ENCODE data around the gene HCN1.

HCN1 gene

GRCh38 chr5:45623832-45624231 is 72.3 kb downstream of the HCN1 start:
- no peak overlapping the region for H3K4me3 ChIP-seq (ENCODE audit: control insufficient read depth in 1 of 7, extremely low read depth in 1 of 7, insufficient read depth in 4 of 7, low read depth in 2 of 7, low read length in 6 of 7)
- POLR2A ChIA-PET = no interaction called here
- H3K27me3 ChIP-seq (replicated peaks in 2 of 5; ENCODE audit: control insufficient read depth in 4 of 5, insufficient read depth in 5 of 5, low read length in 4 of 5) = no peaks in the 10 kb centered on the region
- no peaks in the 10 kb centered on the region for H3K36me3 ChIP-seq (ENCODE audit: control insufficient read depth in 4 of 4, insufficient read depth in 4 of 4, low read length in 3 of 4)
- DNase-seq = no peak
- CTCF ChIA-PET = no interaction called here
- no peaks in the 10 kb centered on the region for H3K9me3 ChIP-seq (ENCODE audit: control extremely low read depth in 1 of 5, control insufficient read depth in 4 of 5, insufficient read depth in 2 of 5, low read depth in 1 of 5, low read length in 4 of 5)
- no peak overlapping the region for H3K27ac ChIP-seq (ENCODE audit: insufficient read depth in 1 of 2, low read depth in 1 of 2, low read length in 2 of 2, poor library complexity in 1 of 2, severe bottlenecking in 2 of 2)
- WGBS (ENCODE audit: insufficient coverage) = 85% methylated on average over 1 of the region's 1 CpG
- H3K4me1 ChIP-seq (ENCODE audit: control extremely low read depth in 1 of 4, control insufficient read depth in 4 of 4, insufficient read depth in 4 of 4, low read length in 3 of 4) = no peaks in the 10 kb centered on the region

DNA sequence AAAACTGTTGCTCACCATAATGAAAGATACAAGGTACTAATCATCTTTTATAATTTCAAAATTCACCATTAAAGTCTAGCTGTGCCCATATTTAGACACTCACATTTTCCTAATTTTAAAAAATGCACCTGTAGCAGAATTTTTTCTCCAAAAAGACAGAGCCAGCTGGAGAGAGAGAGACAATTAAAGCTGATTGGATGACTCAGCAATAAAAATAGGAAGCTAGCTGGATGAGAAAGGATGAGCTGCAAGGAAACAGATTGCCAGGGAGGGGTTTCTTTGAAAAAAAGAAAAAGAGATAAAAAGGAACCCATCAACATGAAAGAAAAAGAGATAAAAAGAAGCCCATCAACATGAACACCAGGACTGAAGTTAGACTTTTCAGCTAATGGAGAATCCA is 73.8 kb downstream of the HCN1 start:
- Histone ChIP-seq H3K4me1 (ENCODE audit: control extremely low read depth in 1 of 4, control insufficient read depth in 4 of 4, insufficient read depth in 4 of 4, low read length in 3 of 4) (no peaks in the 10 kb centered on the region), H3K36me3 (ENCODE audit: control insufficient read depth in 4 of 4, insufficient read depth in 4 of 4, low read length in 3 of 4) (no peaks in the 10 kb centered on the region), H3K9me3 (ENCODE audit: control extremely low read depth in 1 of 5, control insufficient read depth in 4 of 5, insufficient read depth in 2 of 5, low read depth in 1 of 5, low read length in 4 of 5) (no peaks in the 10 kb centered on the region), H3K4me3 (ENCODE audit: control insufficient read depth in 1 of 7, extremely low read depth in 1 of 7, insufficient read depth in 4 of 7, low read depth in 2 of 7, low read length in 6 of 7) (no peak overlapping the region), H3K27ac (ENCODE audit: insufficient read depth in 1 of 2, low read depth in 1 of 2, low read length in 2 of 2, poor library complexity in 1 of 2, severe bottlenecking in 2 of 2) (no peak overlapping the region), H3K27me3 (replicated peaks in 2 of 5; ENCODE audit: control insufficient read depth in 4 of 5, insufficient read depth in 5 of 5, low read length in 4 of 5) (no peaks in the 10 kb centered on the region)
- POLR2A ChIA-PET = no interaction called here
- CTCF ChIA-PET = no interaction called here
- peak in 1 of 3 donors; percentile 4 for DNase-seq

GRCh38 chr5:45617859-45618416 is 78.2 kb downstream of the HCN1 start:
- CTCF ChIA-PET = interaction anchor here (0.6 kb wide), 1 partner anchor 194 kb away, joined by 3 read pairs; no protein-coding TSS in a partner anchor
- WGBS (ENCODE audit: insufficient coverage) = 86% methylated on average over 3 of the region's 3 CpGs

GRCh38 chr5:45609661-45610060 is 86.5 kb downstream of the HCN1 start:
- ChIA-PET POLR2A (no interaction called here), CTCF (no interaction called here)
- no peak for DNase-seq
- Histone ChIP-seq H3K4me1 (ENCODE audit: control extremely low read depth in 1 of 4, control insufficient read depth in 4 of 4, insufficient read depth in 4 of 4, low read length in 3 of 4) (no peaks in the 10 kb centered on the region), H3K27ac (ENCODE audit: insufficient read depth in 1 of 2, low read depth in 1 of 2, low read length in 2 of 2, poor library complexity in 1 of 2, severe bottlenecking in 2 of 2) (no peak overlapping the region), H3K36me3 (ENCODE audit: control insufficient read depth in 4 of 4, insufficient read depth in 4 of 4, low read length in 3 of 4) (no peaks in the 10 kb centered on the region), H3K9me3 (ENCODE audit: control extremely low read depth in 1 of 5, control insufficient read depth in 4 of 5, insufficient read depth in 2 of 5, low read depth in 1 of 5, low read length in 4 of 5) (no peaks in the 10 kb centered on the region), H3K27me3 (replicated peaks in 2 of 5; ENCODE audit: control insufficient read depth in 4 of 5, insufficient read depth in 5 of 5, low read length in 4 of 5) (no peaks in the 10 kb centered on the region), H3K4me3 (ENCODE audit: control insufficient read depth in 1 of 7, extremely low read depth in 1 of 7, insufficient read depth in 4 of 7, low read depth in 2 of 7, low read length in 6 of 7) (no peak overlapping the region)
- WGBS (ENCODE audit: insufficient coverage) = 91% methylated on average over 2 of the region's 3 CpGs

More at GRCh38 chr5:45617859-45618416, 78.2 kb downstream of the HCN1 start:
- Histone ChIP-seq H3K36me3 (ENCODE audit: control insufficient read depth in 4 of 4, insufficient read depth in 4 of 4, low read length in 3 of 4) (no peaks in the 10 kb centered on the region), H3K27me3 (replicated peaks in 2 of 5; ENCODE audit: control insufficient read depth in 4 of 5, insufficient read depth in 5 of 5, low read length in 4 of 5) (no peaks in the 10 kb centered on the region), H3K4me3 (ENCODE audit: control insufficient read depth in 1 of 7, extremely low read depth in 1 of 7, insufficient read depth in 4 of 7, low read depth in 2 of 7, low read length in 6 of 7) (no peak overlapping the region), H3K4me1 (ENCODE audit: control extremely low read depth in 1 of 4, control insufficient read depth in 4 of 4, insufficient read depth in 4 of 4, low read length in 3 of 4) (no peaks in the 10 kb centered on the region), H3K27ac (ENCODE audit: insufficient read depth in 1 of 2, low read depth in 1 of 2, low read length in 2 of 2, poor library complexity in 1 of 2, severe bottlenecking in 2 of 2) (no peak overlapping the region), H3K9me3 (ENCODE audit: control extremely low read depth in 1 of 5, control insufficient read depth in 4 of 5, insufficient read depth in 2 of 5, low read depth in 1 of 5, low read length in 4 of 5) (peaks cover 0 to 1% (median 0%) of the 10 kb centered on the region in 5 experiments)
- POLR2A ChIA-PET = no interaction called here
- DNase-seq = no peak

GRCh38 chr5:45604092-45604491 is 92.1 kb downstream of the HCN1 start:
- Histone ChIP-seq H3K27ac (ENCODE audit: insufficient read depth in 1 of 2, low read depth in 1 of 2, low read length in 2 of 2, poor library complexity in 1 of 2, severe bottlenecking in 2 of 2) (no peak overlapping the region), H3K9me3 (ENCODE audit: control extremely low read depth in 1 of 5, control insufficient read depth in 4 of 5, insufficient read depth in 2 of 5, low read depth in 1 of 5, low read length in 4 of 5) (no peaks in the 10 kb centered on the region), H3K27me3 (replicated peaks in 2 of 5; ENCODE audit: control insufficient read depth in 4 of 5, insufficient read depth in 5 of 5, low read length in 4 of 5) (no peaks in the 10 kb centered on the region), H3K4me1 (ENCODE audit: control extremely low read depth in 1 of 4, control insufficient read depth in 4 of 4, insufficient read depth in 4 of 4, low read length in 3 of 4) (no peaks in the 10 kb centered on the region), H3K36me3 (ENCODE audit: control insufficient read depth in 4 of 4, insufficient read depth in 4 of 4, low read length in 3 of 4) (no peaks in the 10 kb centered on the region), H3K4me3 (ENCODE audit: control insufficient read depth in 1 of 7, extremely low read depth in 1 of 7, insufficient read depth in 4 of 7, low read depth in 2 of 7, low read length in 6 of 7) (no peak overlapping the region)
- DNase-seq = no peak
- 53% methylated on average over 2 of the region's 2 CpGs for WGBS (ENCODE audit: insufficient coverage)
- POLR2A ChIA-PET = no interaction called here
- CTCF ChIA-PET = no interaction called here

DNA sequence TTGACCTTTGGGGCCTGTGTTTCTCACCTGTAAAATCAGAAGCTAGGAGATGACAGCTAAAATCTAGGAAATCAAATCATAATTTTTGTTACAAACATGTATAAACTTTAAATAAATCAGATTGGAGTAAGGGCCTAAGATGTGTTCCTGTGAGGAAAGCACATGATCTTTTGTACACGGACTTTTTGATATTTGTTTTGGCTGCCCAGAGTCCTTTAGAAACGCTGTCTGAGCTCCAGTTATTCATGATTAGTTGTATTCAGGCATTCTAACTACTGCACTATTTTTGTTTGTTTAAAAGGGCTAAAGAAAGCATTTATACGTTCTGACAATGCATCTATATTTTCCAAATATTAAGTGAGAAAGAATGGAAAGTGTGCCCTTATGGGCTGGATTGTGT is 94.8 kb downstream of the HCN1 start:
- H3K4me1 ChIP-seq (ENCODE audit: control extremely low read depth in 1 of 4, control insufficient read depth in 4 of 4, insufficient read depth in 4 of 4, low read length in 3 of 4) = no peaks in the 10 kb centered on the region
- DNase-seq = no peak
- ChIA-PET CTCF (no interaction called here), POLR2A (no interaction called here)
- no peaks in the 10 kb centered on the region for H3K9me3 ChIP-seq (ENCODE audit: control extremely low read depth in 1 of 5, control insufficient read depth in 4 of 5, insufficient read depth in 2 of 5, low read depth in 1 of 5, low read length in 4 of 5)
- H3K27ac ChIP-seq (ENCODE audit: insufficient read depth in 1 of 2, low read depth in 1 of 2, low read length in 2 of 2, poor library complexity in 1 of 2, severe bottlenecking in 2 of 2) = no peak overlapping the region
- WGBS (ENCODE audit: insufficient coverage) = no CpG with 5 or more reads among the region's 3 CpGs
- H3K4me3 ChIP-seq (ENCODE audit: control insufficient read depth in 1 of 7, extremely low read depth in 1 of 7, insufficient read depth in 4 of 7, low read depth in 2 of 7, low read length in 6 of 7) = no peak overlapping the region
- H3K27me3 ChIP-seq (replicated peaks in 2 of 5; ENCODE audit: control insufficient read depth in 4 of 5, insufficient read depth in 5 of 5, low read length in 4 of 5) = no peaks in the 10 kb centered on the region
- no peaks in the 10 kb centered on the region for H3K36me3 ChIP-seq (ENCODE audit: control insufficient read depth in 4 of 4, insufficient read depth in 4 of 4, low read length in 3 of 4)

DNA sequence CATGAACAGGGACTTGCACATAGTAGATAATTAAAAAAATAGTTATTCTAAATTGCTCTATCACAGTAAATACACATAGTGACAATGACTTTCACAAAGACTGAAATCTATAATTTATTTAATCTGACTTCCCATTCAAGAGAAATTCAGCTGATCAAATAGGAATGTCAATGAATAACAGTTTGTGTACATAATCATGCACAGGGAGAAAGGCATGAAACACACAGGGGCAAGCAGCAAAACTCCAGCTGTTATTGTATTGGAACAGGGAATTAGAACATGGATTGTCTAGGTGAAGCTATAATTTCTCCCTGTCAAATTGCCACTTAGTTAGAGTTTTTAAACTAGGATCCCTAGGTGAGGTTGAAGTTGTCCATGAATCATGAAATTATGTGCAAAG is 99.9 kb downstream of the HCN1 start:
- Histone ChIP-seq H3K36me3 (ENCODE audit: control insufficient read depth in 4 of 4, insufficient read depth in 4 of 4, low read length in 3 of 4) (no peaks in the 10 kb centered on the region), H3K4me3 (ENCODE audit: control insufficient read depth in 1 of 7, extremely low read depth in 1 of 7, insufficient read depth in 4 of 7, low read depth in 2 of 7, low read length in 6 of 7) (no peak overlapping the region), H3K27ac (ENCODE audit: insufficient read depth in 1 of 2, low read depth in 1 of 2, low read length in 2 of 2, poor library complexity in 1 of 2, severe bottlenecking in 2 of 2) (no peak overlapping the region), H3K9me3 (ENCODE audit: control extremely low read depth in 1 of 5, control insufficient read depth in 4 of 5, insufficient read depth in 2 of 5, low read depth in 1 of 5, low read length in 4 of 5) (no peaks in the 10 kb centered on the region), H3K27me3 (replicated peaks in 2 of 5; ENCODE audit: control insufficient read depth in 4 of 5, insufficient read depth in 5 of 5, low read length in 4 of 5) (no peaks in the 10 kb centered on the region), H3K4me1 (ENCODE audit: control extremely low read depth in 1 of 4, control insufficient read depth in 4 of 4, insufficient read depth in 4 of 4, low read length in 3 of 4) (no peaks in the 10 kb centered on the region)
- ChIA-PET CTCF (no interaction called here), POLR2A (no interaction called here)
- no peak for DNase-seq

All from common myeloid progenitor, CD34-positive (primary cell).